ENCODE measurements around the gene SLC35A4. TPM values are rescaled to one million over a fixed set of nuclear protein-coding genes. Genes with fewer than 3 reads are reported as not detected.

SLC35A4 gene
- total and polyA plus RNA-seq, 2 of the 13 experiments (the other 11 are each of a cell fraction or from before 2014, with no cell fraction given) = 0.71 to 4.0 TPM

- Histone ChIP-seq H3K4me1 (ENCODE audit: insufficient read depth, low read length) (peaks cover 45% of the 10 kb centered on the region), H3K27ac (ENCODE audit: extremely low read length, insufficient read depth, low read length) (no peak overlapping the region), H3K9ac (ENCODE audit: insufficient read depth, low read depth, low read length) (peak overlapping the region; percentile 65; the same call in 1 of the 2 replicates), H3K4me2 (ENCODE audit: low read depth, low read length) (peak overlapping the region; percentile 89), H3K27me3 (ENCODE audit: control insufficient read depth in 1 of 2, insufficient read depth in 2 of 2, low read length in 2 of 2) (no peaks in the 10 kb centered on the region), H3K4me3 (replicated peaks in 1 of 3; ENCODE audit: insufficient read depth in 1 of 3, low read depth in 2 of 3, low read length in 3 of 3) (peak overlapping the region; percentile 17 to 57 (median 40); a peak in 4 of 6 replicates), H2AFZ (ENCODE audit: low read length) (no peak overlapping the region), H4K20me1 (ENCODE audit: insufficient read depth, low read length) (no peaks in the 10 kb centered on the region), H3K36me3 (replicated peaks in 1 of 2; ENCODE audit: control insufficient read depth in 1 of 2, insufficient read depth in 2 of 2, low read length in 2 of 2) (no peaks in the 10 kb centered on the region), H3K79me2 (ENCODE audit: insufficient read depth, low read length) (no peaks in the 10 kb centered on the region), H3K9me3 (ENCODE audit: low read length) (no peaks in the 10 kb centered on the region)
- BruUV-seq (replicated peaks) = no TSS peak
- ATAC-seq (peak; percentile 92), DNase-seq (ENCODE audit: low spot score) (peak; percentile 76), FAIRE-seq (peak; percentile 72)
- ChIA-PET POLR2A (no interaction called here), CTCF (ENCODE audit: low intra/inter-chr PET ratio, low total read pairs) (interaction anchor here (0.7 to 4.0 kb wide), 5 partner anchors 32 to 145 kb away, joined by 3 to 11 read pairs (median 4); partner anchors contain the start of gene TMCO6)
- WGBS (ENCODE audit: low lambda C conversion rate) = 18% methylated on average over 5 of the region's 8 CpGs
- in situ Hi-C loops (cut with HindIII; ENCODE audit: extremely low pct_ligation_motif_present, low pct_unique_long_range_greater_than_20kb) = no loop called here
- intact Hi-C loops (cut with micrococcal nuclease; ENCODE audit: unreplicated experiment) = loop anchor here (1.0 to 2.0 kb wide), 3 partner anchors 35 to 89 kb away; partner anchors contain the start of gene WDR55
- TF ChIP-seq ZNF768 (CRISPR knock-in tag; IDR thresholded peaks at IDR 0.05) = no peak
- TF ChIP-seq CEBPZ (IDR thresholded peaks at IDR 0.05; ENCODE audit: low read length) = no peak
- no peak for TF ChIP-seq NFIB (CRISPR knock-in tag; IDR thresholded peaks at IDR 0.05; ENCODE audit: borderline replicate concordance)
- TF ChIP-seq ZNF557 (CRISPR knock-in tag; IDR thresholded peaks at IDR 0.05) = no peak
- TF ChIP-seq ZMYM4 (CRISPR knock-in tag; IDR thresholded peaks at IDR 0.05) = 0 out of 2 replicates have a peak, but pooled peaks have one; percentile 30
- no peak for TF ChIP-seq SYNCRIP (IDR thresholded peaks at IDR 0.05; ENCODE audit: insufficient read depth, low read depth, low read length)
- no peak for TF ChIP-seq FOXP1 (IDR thresholded peaks at IDR 0.05)
- TF ChIP-seq FOXP1 (CRISPR knock-in tag; IDR thresholded peaks at IDR 0.05) = no peak
- no peak for TF ChIP-seq DNMT3B (CRISPR knock-in tag; conservative IDR thresholded peaks at IDR 0.05)
- TF ChIP-seq RAD21 (CRISPR knock-in tag; IDR thresholded peaks at IDR 0.05) = peak; percentile 87
- no peak for TF ChIP-seq SMAD3 (CRISPR knock-in tag; IDR thresholded peaks at IDR 0.05)
- no peak for TF ChIP-seq ZNF841 (CRISPR knock-in tag; IDR thresholded peaks at IDR 0.05; ENCODE audit: borderline replicate concordance)
- TF ChIP-seq HNF4A (CRISPR knock-in tag; IDR thresholded peaks at IDR 0.05) = no peak
- TF ChIP-seq GATAD1 (CRISPR knock-in tag; IDR thresholded peaks at IDR 0.05) = 0 out of 2 replicates have a peak, but pooled peaks have one; percentile 54
- no peak for TF ChIP-seq ZSCAN25 (CRISPR knock-in tag; IDR thresholded peaks at IDR 0.05)
- TF ChIP-seq ELF1 (CRISPR knock-in tag; IDR thresholded peaks at IDR 0.05) = no peak
- TF ChIP-seq NAIF1 (CRISPR knock-in tag; IDR thresholded peaks at IDR 0.05; ENCODE audit: borderline replicate concordance) = no peak
- TF ChIP-seq PLSCR1 (CRISPR knock-in tag; IDR thresholded peaks at IDR 0.05; ENCODE audit: borderline replicate concordance) = no peak
- 0 out of 2 replicates have a peak, but pooled peaks have one; percentile 39 for TF ChIP-seq KDM4B (CRISPR knock-in tag; IDR thresholded peaks at IDR 0.05)
- TF ChIP-seq ERF (CRISPR knock-in tag; IDR thresholded peaks at IDR 0.05) = no peak
- TF ChIP-seq POLR2A (IDR thresholded peaks at IDR 0.05; ENCODE audit: insufficient read depth in 1 of 2, low read depth in 2 of 2, low read length in 2 of 2) = no peak
- no peak for TF ChIP-seq ATF1 (CRISPR knock-in tag; IDR thresholded peaks at IDR 0.05)
Measured at GRCh38 chr5:140575309-140575708, 10.7 kb downstream of the SLC35A4 start.

Measured in HepG2 (cell line).